ENCODE results near the gene ADAM15. TPM values are rescaled to one million over a fixed set of nuclear protein-coding genes. Genes with fewer than 3 reads are reported as not detected.

The ADAM15 gene
- total and polyA plus RNA-seq, 9 donors: 17.0 to 149 (median 61.7) TPM

DNA sequence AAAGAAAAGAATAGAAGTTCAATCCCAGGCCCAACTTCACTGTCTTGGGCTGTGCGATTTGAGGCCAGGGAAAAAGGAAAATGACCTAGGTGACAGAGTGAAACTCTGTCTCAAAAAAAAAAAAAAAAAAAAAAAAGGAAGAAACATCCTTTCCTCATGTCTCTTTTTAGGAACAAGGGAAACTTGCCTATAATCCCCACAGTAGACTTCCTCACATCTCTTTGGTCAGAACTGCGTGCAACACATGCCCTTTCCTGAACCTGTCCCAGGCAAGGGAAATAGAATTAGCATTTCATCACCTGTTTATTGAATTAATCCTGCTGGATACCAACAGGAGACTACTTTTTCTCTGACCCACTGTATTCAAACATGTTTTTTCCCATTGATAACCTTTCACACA lies 15.2 kb upstream of the ADAM15 start:
- Histone ChIP-seq H3K9me3 (no peaks in the 10 kb centered on the region), H3K36me3 (no peaks in the 10 kb centered on the region), H3K27me3 (no peaks in the 10 kb centered on the region), H3K27ac (no peak overlapping the region), H3K4me3 (no peak overlapping the region), H3K4me1 (ENCODE audit: insufficient read depth) (no peaks in the 10 kb centered on the region)
- DNase-seq: no peak
- 88 to 91% (median 91%) methylated on average over 2 of the region's 2 CpGs for WGBS, 3 donors
- TF ChIP-seq, protein P1, sequence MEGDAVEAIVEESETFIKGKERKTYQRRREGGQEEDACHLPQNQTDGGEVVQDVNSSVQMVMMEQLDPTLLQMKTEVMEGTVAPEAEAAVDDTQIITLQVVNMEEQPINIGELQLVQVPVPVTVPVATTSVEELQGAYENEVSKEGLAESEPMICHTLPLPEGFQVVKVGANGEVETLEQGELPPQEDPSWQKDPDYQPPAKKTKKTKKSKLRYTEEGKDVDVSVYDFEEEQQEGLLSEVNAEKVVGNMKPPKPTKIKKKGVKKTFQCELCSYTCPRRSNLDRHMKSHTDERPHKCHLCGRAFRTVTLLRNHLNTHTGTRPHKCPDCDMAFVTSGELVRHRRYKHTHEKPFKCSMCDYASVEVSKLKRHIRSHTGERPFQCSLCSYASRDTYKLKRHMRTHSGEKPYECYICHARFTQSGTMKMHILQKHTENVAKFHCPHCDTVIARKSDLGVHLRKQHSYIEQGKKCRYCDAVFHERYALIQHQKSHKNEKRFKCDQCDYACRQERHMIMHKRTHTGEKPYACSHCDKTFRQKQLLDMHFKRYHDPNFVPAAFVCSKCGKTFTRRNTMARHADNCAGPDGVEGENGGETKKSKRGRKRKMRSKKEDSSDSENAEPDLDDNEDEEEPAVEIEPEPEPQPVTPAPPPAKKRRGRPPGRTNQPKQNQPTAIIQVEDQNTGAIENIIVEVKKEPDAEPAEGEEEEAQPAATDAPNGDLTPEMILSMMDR (IDR thresholded peaks at IDR 0.05): no peak
- TF ChIP-seq POLR2A (IDR thresholded peaks at IDR 0.05): no peak
- intact Hi-C loops (cut with DNase I): no loop called here

DNA sequence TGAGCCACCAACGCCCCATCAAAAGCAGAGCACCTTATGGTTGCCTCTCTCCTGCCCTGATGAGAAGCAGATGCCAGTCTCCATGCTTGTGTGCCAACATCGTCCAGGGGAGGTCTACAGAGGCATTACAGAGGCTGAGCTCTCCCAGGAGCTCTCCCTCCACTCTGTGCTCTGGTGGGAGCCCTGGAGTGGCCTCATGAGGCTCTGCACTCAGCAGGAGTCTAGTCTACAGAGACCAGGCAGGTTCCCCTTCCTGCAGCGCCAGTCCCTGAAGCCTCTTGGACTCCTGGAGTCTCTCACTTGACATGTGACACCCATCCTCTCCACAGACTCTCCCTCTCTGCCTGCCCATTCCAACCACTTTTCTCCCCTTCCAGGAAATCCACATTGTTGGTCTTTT lies 14.1 kb upstream of the ADAM15 start:
- DNase-seq: no peak
- WGBS, 3 donors: 91 to 94% (median 92%) methylated on average over 3 of the region's 3 CpGs
- H3K36me3 ChIP-seq: no peaks in the 10 kb centered on the region
- no peak overlapping the region for H3K27ac ChIP-seq
- H3K27me3 ChIP-seq: no peaks in the 10 kb centered on the region
- no peaks in the 10 kb centered on the region for H3K4me1 ChIP-seq (ENCODE audit: insufficient read depth)
- TF ChIP-seq POLR2A (IDR thresholded peaks at IDR 0.05) (no peak), EP300 (IDR thresholded peaks at IDR 0.05) (no peak)
- TF ChIP-seq, protein P1 (IDR thresholded peaks at IDR 0.05): no peak
- intact Hi-C loops (cut with DNase I): no loop called here
- H3K4me3 ChIP-seq: no peak overlapping the region
- no peaks in the 10 kb centered on the region for H3K9me3 ChIP-seq

DNA sequence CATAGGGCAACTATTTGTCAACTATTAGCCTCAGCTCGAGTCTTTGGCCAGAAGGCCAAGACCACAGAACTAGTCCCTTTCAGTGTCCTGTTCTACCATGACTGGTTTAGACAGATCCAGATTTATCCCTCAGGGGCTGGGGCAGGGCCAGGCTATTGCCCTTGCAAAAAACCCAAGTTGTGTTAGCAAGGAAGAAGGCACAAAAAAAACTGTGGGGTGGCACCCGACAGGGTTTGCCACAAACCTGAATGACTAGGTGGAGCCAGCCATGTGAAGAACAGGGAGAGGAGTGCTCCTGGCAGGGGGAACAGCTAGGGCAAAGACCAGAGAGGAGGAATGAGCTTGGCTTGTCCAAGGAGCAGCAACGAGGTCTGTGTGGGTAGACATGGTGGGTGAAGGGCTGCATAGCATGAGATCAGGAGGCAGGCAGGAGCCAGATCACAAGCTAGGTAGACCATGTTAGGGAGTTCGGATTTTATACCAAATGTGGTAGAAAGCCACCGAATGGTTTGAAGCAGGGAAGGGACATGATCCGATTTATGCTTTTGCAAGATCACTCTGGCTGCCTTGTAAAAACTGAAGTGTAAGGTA lies 13.2 kb upstream of the ADAM15 start:
- Histone ChIP-seq H3K27me3 (no peaks in the 10 kb centered on the region), H3K4me1 (ENCODE audit: insufficient read depth) (no peaks in the 10 kb centered on the region), H3K36me3 (no peaks in the 10 kb centered on the region), H3K9me3 (no peaks in the 10 kb centered on the region), H3K27ac (no peak overlapping the region), H3K4me3 (no peak overlapping the region)
- no peak for TF ChIP-seq POLR2A (IDR thresholded peaks at IDR 0.05)
- TF ChIP-seq, protein P1 (IDR thresholded peaks at IDR 0.05): no peak
- TF ChIP-seq EP300 (IDR thresholded peaks at IDR 0.05): no peak
- no peak for DNase-seq
- intact Hi-C loops (cut with DNase I): no loop called here
- 84 to 89% (median 87%) methylated on average over 6 of the region's 6 CpGs for WGBS, 3 donors

DNA sequence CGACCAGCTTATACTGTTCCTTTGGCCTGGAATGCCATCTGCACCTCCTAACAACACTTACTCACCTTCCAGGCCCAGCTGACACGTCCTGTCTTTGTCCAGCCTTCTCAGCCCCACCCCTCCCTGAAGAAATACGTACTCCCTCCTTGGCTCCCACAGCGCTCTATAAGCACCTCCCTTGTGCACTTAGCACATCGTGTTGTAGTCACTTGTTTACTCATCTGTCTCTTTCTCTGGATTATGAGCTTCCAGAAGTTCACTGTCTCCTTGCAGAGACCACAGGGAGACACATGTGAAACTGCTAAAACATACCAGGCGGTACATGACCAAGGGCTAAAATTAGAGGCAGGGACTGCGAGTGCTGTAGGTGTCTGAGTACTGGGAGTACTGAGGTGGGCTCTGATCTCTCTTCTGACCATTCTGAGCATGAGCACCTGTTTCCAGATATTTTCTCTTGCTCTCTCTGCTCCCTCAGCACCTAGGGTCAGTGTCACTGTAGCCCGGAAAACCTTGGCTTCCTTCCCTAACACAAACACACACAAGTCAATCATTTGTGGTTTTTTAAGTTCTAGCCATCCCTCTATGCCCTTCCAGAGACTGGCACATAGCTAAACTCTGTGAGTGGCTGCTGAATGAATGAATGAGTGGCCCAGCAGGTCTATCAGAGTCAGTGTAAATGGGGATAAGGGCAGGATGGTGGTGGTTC lies 12.4 kb upstream of the ADAM15 start:
- H3K36me3 ChIP-seq: no peaks in the 10 kb centered on the region
- H3K4me3 ChIP-seq: no peak overlapping the region
- WGBS, 3 donors: 48 to 52% (median 51%) methylated on average over 8 of the region's 8 CpGs
- no peaks in the 10 kb centered on the region for H3K27me3 ChIP-seq
- intact Hi-C loops (cut with DNase I): no loop called here
- TF ChIP-seq, protein P1 (IDR thresholded peaks at IDR 0.05): no peak
- TF ChIP-seq POLR2A (IDR thresholded peaks at IDR 0.05): no peak
- TF ChIP-seq EP300 (IDR thresholded peaks at IDR 0.05): no peak
- no peaks in the 10 kb centered on the region for H3K4me1 ChIP-seq (ENCODE audit: insufficient read depth)
- H3K27ac ChIP-seq: no peak overlapping the region
- H3K9me3 ChIP-seq: no peaks in the 10 kb centered on the region
- no peak for DNase-seq
